ENCODE results near the gene SIRT1. TPM values are rescaled to one million over a fixed set of nuclear protein-coding genes. Genes with fewer than 3 reads are reported as not detected.

SIRT1 gene
- total and polyA plus RNA-seq, 10 of the 15 experiments (the other 5 are each of a cell fraction or from before 2014, with no cell fraction given), result 3.6 to 14.2 (median 10.2) TPM

DNA sequence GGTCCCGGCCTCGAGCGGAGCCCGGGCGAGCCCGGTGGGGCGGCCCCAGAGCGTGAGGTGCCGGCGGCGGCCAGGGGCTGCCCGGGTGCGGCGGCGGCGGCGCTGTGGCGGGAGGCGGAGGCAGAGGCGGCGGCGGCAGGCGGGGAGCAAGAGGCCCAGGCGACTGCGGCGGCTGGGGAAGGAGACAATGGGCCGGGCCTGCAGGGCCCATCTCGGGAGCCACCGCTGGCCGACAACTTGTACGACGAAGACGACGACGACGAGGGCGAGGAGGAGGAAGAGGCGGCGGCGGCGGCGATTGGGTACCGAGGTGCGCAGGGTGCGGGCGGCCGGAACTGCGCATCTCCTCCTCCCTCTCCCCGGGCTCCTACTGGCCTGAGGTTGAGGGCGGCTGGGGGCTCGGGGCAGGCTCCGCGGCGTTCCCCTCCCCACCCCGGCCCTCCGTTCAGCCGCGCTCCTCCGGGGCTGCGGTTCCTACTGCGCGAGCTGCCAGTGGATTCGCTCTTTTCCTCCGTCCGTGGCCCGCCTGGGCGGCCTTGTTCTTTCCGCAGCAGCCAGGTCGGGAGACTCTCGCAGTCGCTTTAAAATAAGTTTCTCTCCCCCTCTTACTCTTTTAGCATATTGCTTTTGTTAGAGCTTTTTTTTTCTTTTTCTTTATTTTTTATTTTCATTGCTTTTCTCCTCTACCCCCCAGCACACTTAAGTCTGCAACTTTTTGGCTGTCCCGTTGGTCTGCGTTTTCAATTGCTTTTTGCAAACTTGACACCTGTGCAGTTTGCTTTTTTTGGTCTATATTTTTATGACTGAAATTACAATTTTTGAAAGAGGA is 600 bp downstream of the SIRT1 start (continued):
- TF ChIP-seq NFYA (IDR thresholded peaks at IDR 0.05; ENCODE audit: borderline replicate concordance, low read depth, low read length), result no peak
- TF ChIP-seq SIX5 (IDR thresholded peaks at IDR 0.05; ENCODE audit: low read depth, low read length, severe bottlenecking), result no peak
- no peak for TF ChIP-seq RBBP5 (conservative IDR thresholded peaks at IDR 0.05)
- TF ChIP-seq NFXL1 (IDR thresholded peaks at IDR 0.05; ENCODE audit: borderline replicate concordance), result no peak
- TF ChIP-seq NRF1 (conservative IDR thresholded peaks at IDR 0.05; ENCODE audit: low read depth, low read length), result peak; percentile 48; the same call in 1 of the 2 replicates
- TF ChIP-seq, protein P1, sequence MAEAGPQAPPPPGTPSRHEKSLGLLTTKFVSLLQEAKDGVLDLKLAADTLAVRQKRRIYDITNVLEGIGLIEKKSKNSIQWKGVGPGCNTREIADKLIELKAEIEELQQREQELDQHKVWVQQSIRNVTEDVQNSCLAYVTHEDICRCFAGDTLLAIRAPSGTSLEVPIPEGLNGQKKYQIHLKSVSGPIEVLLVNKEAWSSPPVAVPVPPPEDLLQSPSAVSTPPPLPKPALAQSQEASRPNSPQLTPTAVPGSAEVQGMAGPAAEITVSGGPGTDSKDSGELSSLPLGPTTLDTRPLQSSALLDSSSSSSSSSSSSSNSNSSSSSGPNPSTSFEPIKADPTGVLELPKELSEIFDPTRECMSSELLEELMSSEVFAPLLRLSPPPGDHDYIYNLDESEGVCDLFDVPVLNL (IDR thresholded peaks at IDR 0.05; ENCODE audit: low read depth, low read length), result no peak
- peak; percentile 88 for TF ChIP-seq SMARCA5 (IDR thresholded peaks at IDR 0.05)
- TF ChIP-seq CREB1 (IDR thresholded peaks at IDR 0.05; ENCODE audit: low read depth), result peak; percentile 32; the same call in 1 of the 2 replicates
- no peak for TF ChIP-seq SIN3A (IDR thresholded peaks at IDR 0.05; ENCODE audit: low read depth, low read length)
- TF ChIP-seq, protein P2, sequence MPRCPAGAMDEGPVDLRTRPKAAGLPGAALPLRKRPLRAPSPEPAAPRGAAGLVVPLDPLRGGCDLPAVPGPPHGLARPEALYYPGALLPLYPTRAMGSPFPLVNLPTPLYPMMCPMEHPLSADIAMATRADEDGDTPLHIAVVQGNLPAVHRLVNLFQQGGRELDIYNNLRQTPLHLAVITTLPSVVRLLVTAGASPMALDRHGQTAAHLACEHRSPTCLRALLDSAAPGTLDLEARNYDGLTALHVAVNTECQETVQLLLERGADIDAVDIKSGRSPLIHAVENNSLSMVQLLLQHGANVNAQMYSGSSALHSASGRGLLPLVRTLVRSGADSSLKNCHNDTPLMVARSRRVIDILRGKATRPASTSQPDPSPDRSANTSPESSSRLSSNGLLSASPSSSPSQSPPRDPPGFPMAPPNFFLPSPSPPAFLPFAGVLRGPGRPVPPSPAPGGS (IDR thresholded peaks at IDR 0.05; ENCODE audit: borderline replicate concordance, insufficient read depth, low read depth, low read length, poor library complexity, severe bottlenecking), result no peak
- TF ChIP-seq, protein P3, sequence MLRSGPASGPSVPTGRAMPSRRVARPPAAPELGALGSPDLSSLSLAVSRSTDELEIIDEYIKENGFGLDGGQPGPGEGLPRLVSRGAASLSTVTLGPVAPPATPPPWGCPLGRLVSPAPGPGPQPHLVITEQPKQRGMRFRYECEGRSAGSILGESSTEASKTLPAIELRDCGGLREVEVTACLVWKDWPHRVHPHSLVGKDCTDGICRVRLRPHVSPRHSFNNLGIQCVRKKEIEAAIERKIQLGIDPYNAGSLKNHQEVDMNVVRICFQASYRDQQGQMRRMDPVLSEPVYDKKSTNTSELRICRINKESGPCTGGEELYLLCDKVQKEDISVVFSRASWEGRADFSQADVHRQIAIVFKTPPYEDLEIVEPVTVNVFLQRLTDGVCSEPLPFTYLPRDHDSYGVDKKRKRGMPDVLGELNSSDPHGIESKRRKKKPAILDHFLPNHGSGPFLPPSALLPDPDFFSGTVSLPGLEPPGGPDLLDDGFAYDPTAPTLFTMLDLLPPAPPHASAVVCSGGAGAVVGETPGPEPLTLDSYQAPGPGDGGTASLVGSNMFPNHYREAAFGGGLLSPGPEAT (IDR thresholded peaks at IDR 0.05; ENCODE audit: low read depth), result no peak
- no peak for TF ChIP-seq NR2F1 (conservative IDR thresholded peaks at IDR 0.05)
- no peak for TF ChIP-seq NFIC (IDR thresholded peaks at IDR 0.05; ENCODE audit: low read depth, low read length)
- no peak for TF ChIP-seq ESRRA (IDR thresholded peaks at IDR 0.05; ENCODE audit: low read length)
- no peak for TF ChIP-seq TBL1XR1 (IDR thresholded peaks at IDR 0.05; ENCODE audit: low read depth, low read length)
- no peak for TF ChIP-seq NR2C1 (IDR thresholded peaks at IDR 0.05)
- TF ChIP-seq BACH1 (IDR thresholded peaks at IDR 0.05; ENCODE audit: borderline replicate concordance), result peak; percentile 15; the same call in 1 of the 2 replicates
- TF ChIP-seq, protein P4, sequence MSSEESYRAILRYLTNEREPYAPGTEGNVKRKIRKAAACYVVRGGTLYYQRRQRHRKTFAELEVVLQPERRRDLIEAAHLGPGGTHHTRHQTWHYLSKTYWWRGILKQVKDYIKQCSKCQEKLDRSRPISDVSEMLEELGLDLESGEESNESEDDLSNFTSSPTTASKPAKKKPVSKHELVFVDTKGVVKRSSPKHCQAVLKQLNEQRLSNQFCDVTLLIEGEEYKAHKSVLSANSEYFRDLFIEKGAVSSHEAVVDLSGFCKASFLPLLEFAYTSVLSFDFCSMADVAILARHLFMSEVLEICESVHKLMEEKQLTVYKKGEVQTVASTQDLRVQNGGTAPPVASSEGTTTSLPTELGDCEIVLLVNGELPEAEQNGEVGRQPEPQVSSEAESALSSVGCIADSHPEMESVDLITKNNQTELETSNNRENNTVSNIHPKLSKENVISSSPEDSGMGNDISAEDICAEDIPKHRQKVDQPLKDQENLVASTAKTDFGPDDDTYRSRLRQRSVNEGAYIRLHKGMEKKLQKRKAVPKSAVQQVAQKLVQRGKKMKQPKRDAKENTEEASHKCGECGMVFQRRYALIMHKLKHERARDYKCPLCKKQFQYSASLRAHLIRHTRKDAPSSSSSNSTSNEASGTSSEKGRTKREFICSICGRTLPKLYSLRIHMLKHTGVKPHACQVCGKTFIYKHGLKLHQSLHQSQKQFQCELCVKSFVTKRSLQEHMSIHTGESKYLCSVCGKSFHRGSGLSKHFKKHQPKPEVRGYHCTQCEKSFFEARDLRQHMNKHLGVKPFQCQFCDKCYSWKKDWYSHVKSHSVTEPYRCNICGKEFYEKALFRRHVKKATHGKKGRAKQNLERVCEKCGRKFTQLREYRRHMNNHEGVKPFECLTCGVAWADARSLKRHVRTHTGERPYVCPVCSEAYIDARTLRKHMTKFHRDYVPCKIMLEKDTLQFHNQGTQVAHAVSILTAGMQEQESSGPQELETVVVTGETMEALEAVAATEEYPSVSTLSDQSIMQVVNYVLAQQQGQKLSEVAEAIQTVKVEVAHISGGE (CRISPR knock-in tag; IDR thresholded peaks at IDR 0.05), result no peak
- peak; percentile 9 for TF ChIP-seq MEF2B (IDR thresholded peaks at IDR 0.05; ENCODE audit: partially characterized antibody, poor library complexity, severe bottlenecking)
